Left ventricle myocardium inferior (tissue), 1 donor: ENCODE data around the gene SNRNP25. TPM values are rescaled to one million over a fixed set of nuclear protein-coding genes. Genes with fewer than 3 reads are reported as not detected.

Source experiments
- DNase-seq: peaks from one replicate; pipeline ENCODE4 v3.0.0-alpha.2; 2020
- H3K27ac ChIP-seq: fragments of 200-600 bp; replicated peaks from 2 replicates; pipeline ENCODE4 v1.8.0; 2021
- H3K27me3 ChIP-seq: fragments of 200-600 bp; 2 replicates; pipeline ENCODE4 v1.8.0; 2021; ENCODE audit warnings: low read depth
- H3K36me3 ChIP-seq: fragments of 200-600 bp; 2 replicates; pipeline ENCODE4 v1.8.0; 2021
- H3K4me1 ChIP-seq: fragments of 200-600 bp; 2 replicates; pipeline ENCODE4 v1.8.0; 2021
- H3K4me3 ChIP-seq: fragments of 200-600 bp; 2 replicates; pipeline ENCODE4 v1.8.0; 2021; ENCODE audit warnings: mild to moderate bottlenecking, moderate library complexity
- H3K9me3 ChIP-seq: fragments of 200-600 bp; replicated peaks from 2 replicates; pipeline ENCODE4 v1.8.0; 2021
- CTCF ChIP-seq: fragments of 200-600 bp; IDR thresholded peaks from 2 replicates; pipeline ENCODE4 v1.8.0; 2021; ENCODE audit warnings: antibody characterized with exemption, mild to moderate bottlenecking, borderline replicate concordance
- intact Hi-C: fragments of 100-400 bp; cut with micrococcal nuclease; formaldehyde crosslinking; loops from one replicate; pipeline ENCODE4 v1.11.0; 2022
- total RNA-seq: library from RNA; stranded (reverse); fragmentation: NEBNext Ultra II Directional; extraction: Animal tissue kit (Norgen Biotek cat#: 25700); gene quantifications from one replicate; pipeline ENCODE4 v1.2.1, GENCODE V29; 2021
- donor health status: DM: no; HTN: yes; CAD: no; lungs with severe emphysema.

The SNRNP25 gene
- total RNA-seq, 1 donor from 2014 or later, result 71.2 TPM

GRCh38 chr16:54237-54581 is 581 bp downstream of the SNRNP25 start:
- H3K27me3 ChIP-seq, result no peaks in the 10 kb centered on the region
- no peak for DNase-seq
- TF ChIP-seq CTCF, result no peak
- peak overlapping the region; percentile 91 for H3K27ac ChIP-seq
- no peaks in the 10 kb centered on the region for H3K9me3 ChIP-seq
- intact Hi-C loops, result no loop called here
- H3K36me3 ChIP-seq, result peaks cover 51% of the 10 kb centered on the region
- H3K4me3 ChIP-seq, result peak overlapping the region; percentile 98
- H3K4me1 ChIP-seq, result peaks cover 34% of the 10 kb centered on the region

GRCh38 chr16:55571-56136 is 2.0 kb downstream of the SNRNP25 start:
- Histone ChIP-seq H3K27ac (no peak overlapping the region), H3K9me3 (no peaks in the 10 kb centered on the region), H3K4me1 (peaks cover 34% of the 10 kb centered on the region), H3K4me3 (no peak overlapping the region), H3K36me3 (peaks cover 58% of the 10 kb centered on the region), H3K27me3 (no peaks in the 10 kb centered on the region)
- peak; percentile 10 for DNase-seq
- TF ChIP-seq CTCF, result no peak
- intact Hi-C loops, result no loop called here

- no peak for TF ChIP-seq CTCF
- H3K4me3 ChIP-seq, result no peak overlapping the region
- DNase-seq, result no peak
Measured at GRCh38 chr16:56231-56927, 2.8 kb downstream of the SNRNP25 start.

GRCh38 chr16:57711-58110 is 4.1 kb downstream of the SNRNP25 start:
- Histone ChIP-seq H3K4me1 (peaks cover 18% of the 10 kb centered on the region), H3K27ac (no peak overlapping the region), H3K36me3 (peaks cover 76% of the 10 kb centered on the region), H3K27me3 (no peaks in the 10 kb centered on the region), H3K4me3 (no peak overlapping the region), H3K9me3 (no peaks in the 10 kb centered on the region)
- intact Hi-C loops, result no loop called here
- TF ChIP-seq CTCF, result no peak
- no peak for DNase-seq

More at GRCh38 chr16:56231-56927, 2.8 kb downstream of the SNRNP25 start:
- Histone ChIP-seq H3K27me3 (no peaks in the 10 kb centered on the region), H3K36me3 (peaks cover 63% of the 10 kb centered on the region), H3K9me3 (no peaks in the 10 kb centered on the region), H3K4me1 (peaks cover 31% of the 10 kb centered on the region), H3K27ac (no peak overlapping the region)
- intact Hi-C loops, result no loop called here

- intact Hi-C loops, result no loop called here
- Histone ChIP-seq H3K4me3 (no peak overlapping the region), H3K27me3 (no peaks in the 10 kb centered on the region), H3K4me1 (peaks cover 10% of the 10 kb centered on the region), H3K27ac (no peak overlapping the region), H3K9me3 (no peaks in the 10 kb centered on the region), H3K36me3 (peaks cover 86% of the 10 kb centered on the region)
- no peak for TF ChIP-seq CTCF
- DNase-seq, result no peak
Measured at GRCh38 chr16:58491-59439, 5.1 kb downstream of the SNRNP25 start.
